RWPE2 (cell line): ENCODE data around the gene EXD3.

Experiments used
- ATAC-seq: fragments of 200-7000 bp; cut with Tn5 transposase; 3 replicates; pipeline ENCODE4 v1.9.1; 2021; ENCODE audit warnings: low read depth
- DNase-seq: peaks from one replicate; pipeline ENCODE4 v3.0.0-alpha.2; 2020; ENCODE audit warnings: low spot score
- H3K27ac ChIP-seq: fragments of 450-650 bp; 2 replicates; pipeline ENCODE4 v1.5.1; 2017; ENCODE audit warnings: mild to moderate bottlenecking; ENCODE audit not compliant: poor library complexity, severe bottlenecking
- H3K27me3 ChIP-seq: fragments of 250-450 bp; sonication (Bioruptor Pico); 2 replicates; pipeline ENCODE4 v1.5.1; 2021; ENCODE audit warnings: mild to moderate bottlenecking, moderate library complexity; ENCODE audit not compliant: insufficient read depth, poor library complexity, severe bottlenecking
- H3K36me3 ChIP-seq: fragments of 250-450 bp; sonication (Bioruptor Pico); 2 replicates; pipeline ENCODE4 v1.5.1; 2020; ENCODE audit warnings: low read depth, mild to moderate bottlenecking, moderate library complexity
- H3K4me1 ChIP-seq: fragments of 250-450 bp; sonication (Bioruptor Pico); 2 replicates; pipeline ENCODE4 v1.5.1; 2021; ENCODE audit warnings: mild to moderate bottlenecking, moderate library complexity; ENCODE audit not compliant: insufficient read depth, poor library complexity, severe bottlenecking
- H3K4me3 ChIP-seq: fragments of 250-450 bp; sonication (Bioruptor Pico); 2 replicates; pipeline ENCODE4 v1.5.1; 2021; ENCODE audit warnings: mild to moderate bottlenecking, moderate library complexity; ENCODE audit not compliant: severe bottlenecking
- H3K9me3 ChIP-seq: fragments of 250-450 bp; sonication (Bioruptor Pico); 2 replicates; pipeline ENCODE4 v1.5.1; 2021; ENCODE audit warnings: mild to moderate bottlenecking, moderate library complexity; ENCODE audit not compliant: severe bottlenecking
- CTCF ChIP-seq: fragments of 450-650 bp; IDR thresholded peaks from one replicate; pipeline ENCODE4 v1.5.1; 2017; ENCODE audit warnings: mild to moderate bottlenecking, moderate library complexity; ENCODE audit not compliant: poor library complexity, severe bottlenecking

EXD3 gene

GRCh38 chr9:137435980-137436760 is 13.2 kb upstream of the EXD3 start:
- TF ChIP-seq CTCF, result no peak
- peak; percentile 89 for ATAC-seq

GRCh38 chr9:137435381-137435891 is 12.5 kb upstream of the EXD3 start:
- Histone ChIP-seq H3K9me3 (no peaks in the 10 kb centered on the region), H3K4me1 (peaks cover 10% of the 10 kb centered on the region), H3K36me3 (no peaks in the 10 kb centered on the region), H3K27me3 (no peaks in the 10 kb centered on the region), H3K27ac (no peak overlapping the region), H3K4me3 (no peak overlapping the region)
- DNase-seq (peak; percentile 52), ATAC-seq (no peak)
- no peak for TF ChIP-seq CTCF

More at GRCh38 chr9:137435980-137436760, 13.2 kb upstream of the EXD3 start:
- Histone ChIP-seq H3K9me3 (no peaks in the 10 kb centered on the region), H3K4me1 (peaks cover 10% of the 10 kb centered on the region), H3K27me3 (no peaks in the 10 kb centered on the region), H3K27ac (no peak overlapping the region), H3K36me3 (no peaks in the 10 kb centered on the region), H3K4me3 (no peak overlapping the region)
- peak; percentile 86 for DNase-seq

- Histone ChIP-seq H3K4me1 (peaks cover 10% of the 10 kb centered on the region), H3K4me3 (no peak overlapping the region), H3K27me3 (no peaks in the 10 kb centered on the region), H3K9me3 (no peaks in the 10 kb centered on the region), H3K27ac (no peak overlapping the region), H3K36me3 (no peaks in the 10 kb centered on the region)
- no peak for ATAC-seq
- TF ChIP-seq CTCF, result no peak
- peak; percentile 61 for DNase-seq
Measured at GRCh38 chr9:137434498-137435380, 11.8 kb upstream of the EXD3 start.

- DNase-seq, result no peak
- Histone ChIP-seq H3K9me3 (no peaks in the 10 kb centered on the region), H3K4me3 (no peak overlapping the region), H3K4me1 (peaks cover 10% of the 10 kb centered on the region), H3K36me3 (no peaks in the 10 kb centered on the region), H3K27ac (no peak overlapping the region), H3K27me3 (no peaks in the 10 kb centered on the region)
- no peak for ATAC-seq
- TF ChIP-seq CTCF, result no peak
Measured at GRCh38 chr9:137433916-137434431, 11.0 kb upstream of the EXD3 start.
